Midbrain (tissue), 1 donor: ENCODE results near the gene KLF12.

Experiments used
- DNase-seq: peaks from one replicate; lab custom pipeline; 2025; lab: John Stamatoyannopoulos, UW

The KLF12 gene

GRCh38 chr13:74103970-74104555 is 30.1 kb downstream of the KLF12 start:
- no peak for DNase-seq

- DNase-seq: no peak
Measured at GRCh38 chr13:74103196-74103595, 31.0 kb downstream of the KLF12 start.

GRCh38 chr13:74102691-74103090 is 31.5 kb downstream of the KLF12 start:
- DNase-seq: no peak

- DNase-seq: no peak
Measured at GRCh38 chr13:74101436-74101835, 32.8 kb downstream of the KLF12 start.

- no peak for DNase-seq
Measured at GRCh38 chr13:74098077-74098476, 36.1 kb downstream of the KLF12 start.

- DNase-seq: no peak
Measured at GRCh38 chr13:74097116-74097515, 37.1 kb downstream of the KLF12 start.

GRCh38 chr13:74093691-74094090 is 40.5 kb downstream of the KLF12 start:
- no peak for DNase-seq

GRCh38 chr13:74092711-74093110 is 41.5 kb downstream of the KLF12 start:
- DNase-seq: no peak

- no peak for DNase-seq
Measured at GRCh38 chr13:74090869-74091605, 43.2 kb downstream of the KLF12 start.

GRCh38 chr13:74090397-74090796 is 43.8 kb downstream of the KLF12 start:
- no peak for DNase-seq

- DNase-seq: no peak
Measured at GRCh38 chr13:74087357-74087756, 46.8 kb downstream of the KLF12 start.
